Measurements from ENCODE around the gene OSGIN1.

Gene OSGIN1

GRCh38 chr16:83925957-83926725 lies 26.9 kb upstream of the OSGIN1 start:
- DNase-seq (ENCODE audit: low read depth) = no peak

- DNase-seq (ENCODE audit: low read depth) = peak; percentile 52
Measured at GRCh38 chr16:83926726-83927397, 26.2 kb upstream of the OSGIN1 start.

- DNase-seq (ENCODE audit: low read depth) = peak; percentile 98
Measured at GRCh38 chr16:83928341-83929055, 24.5 kb upstream of the OSGIN1 start.

GRCh38 chr16:83929811-83930555 lies 23.1 kb upstream of the OSGIN1 start:
- no peak for DNase-seq (ENCODE audit: low read depth)

- DNase-seq (ENCODE audit: low read depth) = no peak
Measured at GRCh38 chr16:83930730-83931500, 22.1 kb upstream of the OSGIN1 start.

GRCh38 chr16:83931556-83931955 lies 21.5 kb upstream of the OSGIN1 start:
- no peak for DNase-seq (ENCODE audit: low read depth)

GRCh38 chr16:83932304-83932703 lies 20.7 kb upstream of the OSGIN1 start:
- no peak for DNase-seq (ENCODE audit: low read depth)

- peak; percentile 82 for DNase-seq (ENCODE audit: low read depth)
Measured at GRCh38 chr16:83932955-83933673, 19.9 kb upstream of the OSGIN1 start.

- peak; percentile 75 for DNase-seq (ENCODE audit: low read depth)
Measured at GRCh38 chr16:83933885-83934683, 19.0 kb upstream of the OSGIN1 start.

GRCh38 chr16:83934684-83934977 lies 18.4 kb upstream of the OSGIN1 start:
- DNase-seq (ENCODE audit: low read depth) = no peak

GRCh38 chr16:83935005-83935857 lies 17.8 kb upstream of the OSGIN1 start:
- no peak for DNase-seq (ENCODE audit: low read depth)

GRCh38 chr16:83935858-83936255 lies 17.2 kb upstream of the OSGIN1 start:
- no peak for DNase-seq (ENCODE audit: low read depth)

- DNase-seq (ENCODE audit: low read depth) = no peak
Measured at GRCh38 chr16:83936581-83937165, 16.4 kb upstream of the OSGIN1 start.

GRCh38 chr16:83937267-83937666 lies 15.8 kb upstream of the OSGIN1 start:
- no peak for DNase-seq (ENCODE audit: low read depth)

- no peak for DNase-seq (ENCODE audit: low read depth)
Measured at GRCh38 chr16:83937922-83938885, 14.8 kb upstream of the OSGIN1 start.

- DNase-seq (ENCODE audit: low read depth) = no peak
Measured at GRCh38 chr16:83939266-83939855, 13.7 kb upstream of the OSGIN1 start.

- DNase-seq (ENCODE audit: low read depth) = no peak
Measured at GRCh38 chr16:83940119-83940518, 12.9 kb upstream of the OSGIN1 start.
